Suprapubic skin (tissue), 4 donors: ENCODE data around the gene L3MBTL2. TPM values are rescaled to one million over a fixed set of nuclear protein-coding genes. Genes with fewer than 3 reads are reported as not detected.

ENCODE experiments used
- DNase-seq, 2 donors: peaks; one replicate each; pipeline ENCODE4 v3.0.0-alpha.2; 2019; ENCODE audit warnings: low spot score in 2 of 2
- H3K27ac ChIP-seq: fragments of 200-600 bp; sonication (generic); one replicate; pipeline ENCODE4 v1.5.1; 2019
- H3K27me3 ChIP-seq: fragments of 200-600 bp; sonication (generic); one replicate; pipeline ENCODE4 v1.5.1; 2019
- H3K36me3 ChIP-seq: fragments of 200-600 bp; sonication (generic); one replicate; pipeline ENCODE4 v1.5.1; 2019
- H3K4me1 ChIP-seq: fragments of 200-600 bp; sonication (generic); one replicate; pipeline ENCODE4 v1.5.1; 2019
- H3K4me3 ChIP-seq: fragments of 200-600 bp; sonication (generic); one replicate; pipeline ENCODE4 v1.5.1; 2019; ENCODE audit warnings: mild to moderate bottlenecking
- H3K9me3 ChIP-seq: fragments of 200-600 bp; sonication (generic); one replicate; pipeline ENCODE4 v1.5.1; 2019
- CTCF ChIP-seq, 2 donors: fragments of 200-600 bp in 1 of 2; fragments of 450-650 bp in 1 of 2; sonication (generic) in 1 of 2; IDR thresholded peaks; one replicate each; pipeline ENCODE4 v1.5.1; 2016 to 2019; ENCODE audit warnings: antibody characterized with exemption in 2 of 2, mild to moderate bottlenecking in 1 of 2, moderate library complexity in 1 of 2
- EP300 ChIP-seq: sonication (generic); formaldehyde crosslinking; IDR thresholded peaks from one replicate; pipeline ENCODE4 v1.6.1; 2017; ENCODE audit warnings: antibody characterized with exemption
- POLR2A ChIP-seq, 2 donors: fragments of 450-650 bp; IDR thresholded peaks; one replicate each; pipeline ENCODE4 v1.6.1; 2017; ENCODE audit warnings: antibody characterized with exemption in 2 of 2, mild to moderate bottlenecking in 2 of 2, moderate library complexity in 2 of 2
- POLR2AphosphoS5 ChIP-seq, 3 donors: sonication (generic); formaldehyde crosslinking; IDR thresholded peaks; one replicate each; pipeline ENCODE4 v1.6.1; 2017; ENCODE audit warnings: antibody characterized with exemption in 3 of 3
- WGBS: methylation state at CpG from one replicate; pipeline ENCODE4 v1.1.5; 2018; 5-methylcytosine and 5-hydroxymethylcytosine counted together
- total RNA-seq, 4 donors: library from RNA; depleted of rRNA; stranded (reverse); fragments of >200 nt; gene quantifications; one replicate each; pipeline ENCODE4 v1.1.0, GENCODE V29; 2016

L3MBTL2 gene
- total RNA-seq, 4 donors from 2014 or later, result 13.2 to 36.5 (median 17.4) TPM

- 5% methylated on average over 9 of the region's 9 CpGs for WGBS
- peaks cover 22% of the 10 kb centered on the region for H3K4me1 ChIP-seq
- no peak for DNase-seq
- no peak for TF ChIP-seq CTCF (IDR thresholded peaks at IDR 0.05)
- TF ChIP-seq POLR2AphosphoS5 (IDR thresholded peaks at IDR 0.05), result no peak
- no peak for TF ChIP-seq POLR2A (IDR thresholded peaks at IDR 0.05)
- TF ChIP-seq EP300, result no peak
- H3K36me3 ChIP-seq, result no peaks in the 10 kb centered on the region
- peak overlapping the region; percentile 54 for H3K4me3 ChIP-seq
- H3K27ac ChIP-seq, result no peak overlapping the region
- H3K27me3 ChIP-seq, result no peaks in the 10 kb centered on the region
- no peaks in the 10 kb centered on the region for H3K9me3 ChIP-seq
These were observed 7.0 kb upstream of the L3MBTL2 start for GRCh38 chr22:41198027-41198580.

DNA sequence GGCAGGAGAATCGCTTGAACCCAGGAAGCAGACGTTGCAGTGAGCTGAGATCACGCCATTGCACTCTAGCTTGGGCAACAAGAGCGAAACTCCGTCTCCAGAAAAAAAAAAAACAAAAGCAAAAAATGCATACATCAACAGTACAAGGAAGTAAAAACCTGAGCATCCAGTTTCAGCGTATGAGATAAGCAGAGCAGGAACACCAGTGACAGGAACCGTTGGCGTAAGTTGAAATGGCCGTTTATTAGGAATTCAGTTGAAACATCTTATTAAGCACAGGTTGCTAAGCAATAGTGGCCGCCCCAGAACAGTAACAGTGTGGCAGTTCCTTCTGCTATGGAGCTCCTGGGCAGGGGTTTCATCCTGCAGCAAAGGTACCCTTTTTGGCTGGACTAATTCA lies 4.0 kb upstream of the L3MBTL2 start:
- H3K4me3 ChIP-seq, result no peak overlapping the region
- no peak for TF ChIP-seq POLR2A (IDR thresholded peaks at IDR 0.05)
- no peak for TF ChIP-seq EP300
- no peak for TF ChIP-seq POLR2AphosphoS5 (IDR thresholded peaks at IDR 0.05)
- no peak for TF ChIP-seq CTCF (IDR thresholded peaks at IDR 0.05)
- H3K36me3 ChIP-seq, result no peaks in the 10 kb centered on the region
- peaks cover 30% of the 10 kb centered on the region for H3K4me1 ChIP-seq
- 56% methylated on average over 10 of the region's 10 CpGs for WGBS
- DNase-seq, result no peak
- H3K9me3 ChIP-seq, result no peaks in the 10 kb centered on the region
- H3K27me3 ChIP-seq, result no peaks in the 10 kb centered on the region
- no peak overlapping the region for H3K27ac ChIP-seq

DNA sequence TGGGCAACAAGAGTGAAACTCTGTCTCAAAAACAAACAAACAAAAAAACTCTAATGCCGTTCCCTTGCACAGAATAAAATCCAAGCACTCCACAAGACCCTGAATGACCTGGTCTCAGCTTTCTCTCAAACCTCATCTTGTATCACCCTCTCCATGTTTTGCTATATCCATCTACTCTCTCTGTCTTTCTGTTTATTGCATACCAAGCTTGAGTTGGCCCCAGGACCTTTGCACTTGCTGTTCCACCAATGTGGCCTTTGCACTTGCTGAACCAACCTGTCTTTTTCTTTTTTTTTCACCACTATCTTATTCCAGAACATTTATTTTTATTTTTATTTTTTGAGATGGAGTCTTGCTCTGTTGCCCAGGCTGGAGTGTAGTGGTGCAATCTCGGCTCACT lies 2.0 kb upstream of the L3MBTL2 start:
- Histone ChIP-seq H3K9me3 (no peaks in the 10 kb centered on the region), H3K36me3 (no peaks in the 10 kb centered on the region), H3K27ac (no peak overlapping the region), H3K27me3 (no peaks in the 10 kb centered on the region), H3K4me3 (no peak overlapping the region), H3K4me1 (peaks cover 19% of the 10 kb centered on the region)
- DNase-seq, result no peak
- WGBS, result 93% methylated on average over 2 of the region's 2 CpGs
- TF ChIP-seq POLR2A (IDR thresholded peaks at IDR 0.05) (no peak), EP300 (no peak), CTCF (IDR thresholded peaks at IDR 0.05) (no peak), POLR2AphosphoS5 (IDR thresholded peaks at IDR 0.05) (no peak)

GRCh38 chr22:41204066-41204465 lies 1.0 kb upstream of the L3MBTL2 start:
- no peak overlapping the region for H3K4me3 ChIP-seq

DNA sequence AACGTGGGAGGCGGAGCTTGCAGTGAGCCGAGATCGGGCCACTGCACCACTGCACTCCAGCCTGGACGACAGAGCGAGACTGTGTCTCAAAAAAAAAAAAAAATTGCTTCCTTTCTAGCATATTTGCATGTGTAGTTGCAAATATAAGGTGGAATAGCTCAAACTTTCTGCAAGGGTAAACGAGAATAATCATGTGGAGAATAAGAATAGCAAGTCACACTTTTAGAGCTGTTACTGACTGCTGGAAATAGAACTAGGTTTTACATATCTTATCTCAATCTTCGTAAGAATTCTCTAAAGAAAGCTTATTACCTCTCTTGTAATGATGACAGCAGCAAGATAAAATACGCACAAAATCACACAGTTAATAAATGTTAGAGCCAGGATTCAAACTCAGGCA lies 1.6 kb downstream of the L3MBTL2 start:
- Histone ChIP-seq H3K27ac (no peak overlapping the region), H3K4me3 (no peak overlapping the region), H3K27me3 (no peaks in the 10 kb centered on the region), H3K9me3 (no peaks in the 10 kb centered on the region), H3K4me1 (peaks cover 10% of the 10 kb centered on the region), H3K36me3 (peaks cover 19% of the 10 kb centered on the region)
- TF ChIP-seq POLR2AphosphoS5 (IDR thresholded peaks at IDR 0.05) (no peak), EP300 (no peak), POLR2A (IDR thresholded peaks at IDR 0.05) (no peak), CTCF (IDR thresholded peaks at IDR 0.05) (no peak)
- no peak for DNase-seq
- 92% methylated on average over 9 of the region's 9 CpGs for WGBS

More at GRCh38 chr22:41204066-41204465, 1.0 kb upstream of the L3MBTL2 start:
- TF ChIP-seq EP300 (no peak), POLR2AphosphoS5 (IDR thresholded peaks at IDR 0.05) (no peak), CTCF (IDR thresholded peaks at IDR 0.05) (no peak), POLR2A (IDR thresholded peaks at IDR 0.05) (no peak)
- Histone ChIP-seq H3K36me3 (peaks cover under 1% of the 10 kb centered on the region), H3K27ac (no peak overlapping the region), H3K27me3 (no peaks in the 10 kb centered on the region), H3K9me3 (no peaks in the 10 kb centered on the region), H3K4me1 (peaks cover 10% of the 10 kb centered on the region)
- WGBS, result 66% methylated on average over 6 of the region's 6 CpGs
- no peak for DNase-seq
